ACC112 (cell line): Measurements from ENCODE around the gene TNFSF8.

Source experiments
- H2AFZ ChIP-seq: fragments of 200-600 bp; sonication (generic); one replicate; pipeline ENCODE4 v1.6.0; 2017; ENCODE audit warnings: antibody characterized with exemption, low read length; ENCODE audit not compliant: unreplicated experiment
- H3K27ac ChIP-seq: fragments of 200-600 bp; sonication (generic); 2 replicates; pipeline ENCODE4 v1.5.1; 2014; ENCODE audit warnings: low read depth, mild to moderate bottlenecking, antibody characterized with exemption, low read length, moderate library complexity
- H3K27me3 ChIP-seq: fragments of 200-600 bp; sonication (generic); 2 replicates; pipeline ENCODE4 v1.6.1; 2014; ENCODE audit warnings: mild to moderate bottlenecking, antibody characterized with exemption, low read length, moderate library complexity, mixed read lengths; ENCODE audit not compliant: insufficient read depth
- H3K36me3 ChIP-seq: fragments of 200-600 bp; sonication (generic); 2 replicates; pipeline ENCODE4 v1.6.1; 2016; ENCODE audit warnings: mild to moderate bottlenecking, antibody characterized with exemption, low read length, moderate library complexity, mixed read lengths; ENCODE audit not compliant: insufficient read depth
- H3K4me1 ChIP-seq: fragments of 200-600 bp; sonication (generic); one replicate; pipeline ENCODE4 v1.6.1; 2016; ENCODE audit warnings: low read length, mixed read lengths; ENCODE audit not compliant: insufficient read depth, unreplicated experiment, control insufficient read depth
- H3K4me3 ChIP-seq: fragments of 200-600 bp; sonication (generic); 2 replicates; pipeline ENCODE4 v1.5.1; 2014; ENCODE audit warnings: mild to moderate bottlenecking, low read depth, low read length
- H3K79me2 ChIP-seq: fragments of 200-600 bp; sonication (generic); one replicate; pipeline ENCODE4 v1.6.0; 2016; ENCODE audit warnings: low read length; ENCODE audit not compliant: control insufficient read depth, unreplicated experiment, insufficient read depth

The TNFSF8 gene

GRCh38 chr9:114906922-114907571 is 23.3 kb downstream of the TNFSF8 start:
- no peaks in the 10 kb centered on the region for H3K36me3 ChIP-seq
- H3K27me3 ChIP-seq: no peaks in the 10 kb centered on the region
- no peak overlapping the region for H3K4me3 ChIP-seq
- no peak overlapping the region for H2AFZ ChIP-seq
- H3K4me1 ChIP-seq: peaks cover 14% of the 10 kb centered on the region
- no peaks in the 10 kb centered on the region for H3K79me2 ChIP-seq
- no peak overlapping the region for H3K27ac ChIP-seq

GRCh38 chr9:114905170-114905940 is 25.0 kb downstream of the TNFSF8 start:
- Histone ChIP-seq H3K27ac (no peak overlapping the region), H3K4me1 (peaks cover 28% of the 10 kb centered on the region), H3K36me3 (no peaks in the 10 kb centered on the region), H3K4me3 (no peak overlapping the region), H3K27me3 (no peaks in the 10 kb centered on the region), H3K79me2 (no peaks in the 10 kb centered on the region), H2AFZ (no peak overlapping the region)

DNA sequence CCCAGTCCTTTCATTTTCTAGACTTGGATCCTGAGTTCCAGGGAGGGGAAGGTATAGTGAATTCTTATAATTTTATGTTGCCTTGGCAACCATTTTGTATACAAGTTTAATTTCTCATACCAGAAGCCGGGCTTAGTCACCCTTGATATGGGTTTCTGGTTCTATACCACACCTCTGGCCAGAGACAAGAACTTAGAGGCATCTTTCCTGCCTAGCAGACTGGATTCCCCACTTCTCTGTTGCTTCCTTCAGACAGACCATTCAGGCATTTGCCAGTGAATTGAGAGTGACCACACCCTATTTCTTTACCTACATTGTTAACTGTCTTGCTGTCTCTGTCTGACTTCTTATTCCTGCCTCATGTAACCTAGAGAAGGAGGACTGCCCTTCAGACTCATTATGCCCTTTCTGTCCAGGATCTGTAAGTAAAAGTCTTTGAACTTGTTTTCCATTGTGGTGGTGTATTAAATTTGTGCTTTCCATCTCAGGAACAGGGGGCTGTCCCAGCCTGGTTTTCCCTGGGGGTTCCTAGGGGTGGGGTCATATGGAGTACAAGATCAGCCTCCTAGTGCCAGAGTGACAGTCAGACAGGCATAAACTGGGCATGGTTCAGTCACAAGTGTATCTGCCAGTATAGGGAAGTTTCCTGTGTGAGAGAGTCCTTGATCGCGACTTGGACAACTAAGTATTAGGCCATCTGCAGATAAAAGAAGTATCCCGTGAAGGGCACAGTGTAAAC is 27.4 kb downstream of the TNFSF8 start:
- no peak overlapping the region for H2AFZ ChIP-seq
- H3K4me1 ChIP-seq: peaks cover 28% of the 10 kb centered on the region
- H3K27me3 ChIP-seq: no peaks in the 10 kb centered on the region
- no peaks in the 10 kb centered on the region for H3K36me3 ChIP-seq
- H3K27ac ChIP-seq: peak overlapping the region; percentile 84; the same call in 1 of the 2 replicates
- H3K79me2 ChIP-seq: no peaks in the 10 kb centered on the region
- H3K4me3 ChIP-seq: no peak overlapping the region

- Histone ChIP-seq H3K27ac (peak overlapping the region; percentile 84), H3K27me3 (no peaks in the 10 kb centered on the region), H3K36me3 (no peaks in the 10 kb centered on the region), H3K4me3 (no peak overlapping the region), H2AFZ (peak overlapping the region; percentile 27), H3K79me2 (no peaks in the 10 kb centered on the region), H3K4me1 (peaks cover 38% of the 10 kb centered on the region)
These were observed 29.2 kb downstream of the TNFSF8 start for GRCh38 chr9:114900942-114901802.

DNA sequence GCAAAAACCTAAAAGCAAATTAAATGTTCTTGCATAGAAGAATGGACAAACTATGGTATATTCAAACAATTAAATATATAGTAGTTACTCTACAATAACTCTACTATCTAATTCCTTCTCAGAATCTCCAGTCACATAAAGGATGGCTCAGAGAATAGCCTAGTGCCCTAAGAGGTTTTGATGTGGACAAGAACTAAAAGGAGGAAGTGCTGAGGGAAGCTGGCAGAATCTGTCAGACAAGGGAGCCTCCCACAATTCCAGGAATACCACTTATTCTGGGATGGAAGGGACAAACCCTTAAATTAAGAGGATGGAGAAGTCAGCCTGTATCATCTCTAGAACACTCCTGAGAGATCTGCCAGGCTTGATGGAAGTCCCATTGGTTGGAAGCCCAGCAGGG is 30.4 kb downstream of the TNFSF8 start:
- no peaks in the 10 kb centered on the region for H3K79me2 ChIP-seq
- no peak overlapping the region for H2AFZ ChIP-seq
- H3K27me3 ChIP-seq: no peaks in the 10 kb centered on the region
- H3K4me3 ChIP-seq: no peak overlapping the region
- peak overlapping the region; percentile 84 for H3K27ac ChIP-seq
- peaks cover 50% of the 10 kb centered on the region for H3K4me1 ChIP-seq
- no peaks in the 10 kb centered on the region for H3K36me3 ChIP-seq

DNA sequence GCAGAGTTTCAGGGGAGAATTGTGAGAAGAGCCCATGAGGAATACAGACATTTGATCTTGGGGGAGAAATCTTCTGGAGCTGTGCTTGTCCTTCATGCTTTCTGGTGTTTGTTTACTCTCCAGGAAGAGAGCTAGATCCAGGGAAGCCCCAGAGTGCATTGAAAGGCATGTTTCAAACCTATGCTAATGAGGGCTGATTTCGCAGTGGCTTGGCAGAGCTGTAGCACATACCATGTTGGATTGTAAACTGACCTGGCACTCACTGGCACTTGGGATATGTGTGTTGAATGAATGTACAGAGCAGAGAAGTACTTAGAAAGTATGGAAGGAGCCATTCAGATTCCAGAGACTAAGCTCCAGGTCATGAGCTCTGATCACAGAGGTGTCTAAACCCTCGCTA is 30.9 kb downstream of the TNFSF8 start:
- Histone ChIP-seq H3K36me3 (no peaks in the 10 kb centered on the region), H3K27ac (no peak overlapping the region), H3K27me3 (no peaks in the 10 kb centered on the region), H3K4me1 (peaks cover 54% of the 10 kb centered on the region), H2AFZ (no peak overlapping the region), H3K4me3 (no peak overlapping the region), H3K79me2 (no peaks in the 10 kb centered on the region)

DNA sequence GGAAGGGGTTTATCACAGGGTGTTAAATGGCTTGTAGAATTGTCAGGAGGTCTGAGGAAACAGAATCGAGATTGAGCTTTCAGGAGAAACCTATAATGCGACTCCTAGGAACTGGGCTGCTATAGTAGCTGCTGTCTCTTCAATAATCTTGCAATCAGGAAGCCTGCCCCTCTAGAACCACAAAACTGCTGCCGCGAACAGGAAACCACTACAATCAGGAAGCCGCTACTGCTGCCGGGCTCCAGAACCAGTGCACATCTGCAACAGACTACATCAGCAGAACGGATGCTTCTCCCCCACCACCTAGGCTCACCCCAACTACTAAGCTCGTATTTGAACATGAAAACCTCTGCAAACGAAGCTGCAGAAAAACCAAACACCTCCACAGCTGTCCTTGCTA is 31.6 kb downstream of the TNFSF8 start:
- no peaks in the 10 kb centered on the region for H3K79me2 ChIP-seq
- no peak overlapping the region for H2AFZ ChIP-seq
- H3K27ac ChIP-seq: no peak overlapping the region
- H3K4me1 ChIP-seq: peaks cover 61% of the 10 kb centered on the region
- H3K4me3 ChIP-seq: no peak overlapping the region
- no peaks in the 10 kb centered on the region for H3K27me3 ChIP-seq
- H3K36me3 ChIP-seq: no peaks in the 10 kb centered on the region

DNA sequence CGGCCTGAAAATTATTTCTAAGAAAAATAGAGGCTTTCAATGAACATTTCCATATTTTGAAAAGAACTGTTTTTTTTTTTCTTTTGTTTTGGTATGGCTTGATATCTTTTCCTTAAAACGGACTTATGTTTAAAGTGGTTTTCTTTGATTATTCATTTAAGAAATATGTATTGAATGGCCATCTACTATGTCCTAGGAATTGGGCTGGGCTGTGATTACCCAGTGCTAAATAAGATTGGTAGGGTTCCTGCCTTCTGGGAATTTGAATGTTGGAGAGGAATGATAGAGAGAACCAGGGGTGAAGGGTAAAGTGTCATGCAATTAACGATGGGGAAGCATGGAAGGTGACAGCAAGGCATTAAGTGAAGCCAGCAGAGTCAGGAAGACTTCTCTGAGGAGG is 33.2 kb downstream of the TNFSF8 start:
- H2AFZ ChIP-seq: no peak overlapping the region
- H3K4me1 ChIP-seq: peaks cover 58% of the 10 kb centered on the region
- H3K36me3 ChIP-seq: no peaks in the 10 kb centered on the region
- 0 out of 2 replicates have a peak overlapping the region, but pooled peaks have one; percentile 4 for H3K27ac ChIP-seq
- H3K79me2 ChIP-seq: no peaks in the 10 kb centered on the region
- H3K4me3 ChIP-seq: no peak overlapping the region
- H3K27me3 ChIP-seq: no peaks in the 10 kb centered on the region

- H3K4me3 ChIP-seq: no peak overlapping the region
- H3K27ac ChIP-seq: peak overlapping the region; percentile 95
- peaks cover 50% of the 10 kb centered on the region for H3K4me1 ChIP-seq
- H3K36me3 ChIP-seq: no peaks in the 10 kb centered on the region
- no peaks in the 10 kb centered on the region for H3K27me3 ChIP-seq
- H2AFZ ChIP-seq: no peak overlapping the region
- H3K79me2 ChIP-seq: no peaks in the 10 kb centered on the region
These were observed 34.0 kb downstream of the TNFSF8 start for GRCh38 chr9:114896344-114896743.

DNA sequence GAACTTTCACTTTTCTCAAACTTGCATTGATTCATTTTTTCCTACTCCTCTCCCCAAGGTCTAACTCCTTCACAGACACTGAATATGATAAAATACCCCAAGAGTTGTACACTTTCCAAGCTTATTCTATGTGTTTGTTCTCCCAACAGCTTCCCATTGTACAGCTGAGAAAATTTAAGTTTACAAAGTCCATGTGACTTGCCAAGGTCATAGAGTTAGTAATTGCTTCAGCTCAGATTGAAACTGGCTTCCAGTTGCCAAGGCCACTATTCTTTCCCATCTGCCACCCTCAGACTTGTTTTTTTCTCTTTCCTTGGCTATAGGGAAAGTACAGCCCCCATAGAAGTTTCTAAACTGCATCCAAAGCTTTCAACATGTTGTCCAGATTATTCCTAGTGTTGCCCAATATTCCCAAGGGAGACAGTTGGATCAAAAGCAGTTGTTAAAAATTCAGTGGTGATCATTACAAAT is 34.8 kb downstream of the TNFSF8 start:
- no peaks in the 10 kb centered on the region for H3K36me3 ChIP-seq
- H2AFZ ChIP-seq: no peak overlapping the region
- no peaks in the 10 kb centered on the region for H3K27me3 ChIP-seq
- no peaks in the 10 kb centered on the region for H3K79me2 ChIP-seq
- peak overlapping the region; percentile 95 for H3K27ac ChIP-seq
- H3K4me1 ChIP-seq: peaks cover 43% of the 10 kb centered on the region
- H3K4me3 ChIP-seq: peak overlapping the region; percentile 26; the same call in 1 of the 2 replicates
